DOHH2 (cell line): ENCODE results near the gene PRICKLE1.

Source experiments
- H3F3A ChIP-seq: fragments of 200-600 bp; sonication (generic), shearing (Covaris generic); 2 replicates; pipeline ENCODE4 v1.6.0; 2016; ENCODE audit warnings: antibody characterized with exemption, mild to moderate bottlenecking; ENCODE audit not compliant: control insufficient read depth, insufficient read depth
- H3K27ac ChIP-seq: fragments of 200-600 bp; sonication (generic); 2 replicates; pipeline ENCODE4 v1.5.1; 2014; ENCODE audit warnings: low read depth, mild to moderate bottlenecking, low read length, moderate library complexity
- H3K27me3 ChIP-seq: fragments of 200-600 bp; sonication (generic); 2 replicates; pipeline ENCODE4 v1.6.1; 2014; ENCODE audit warnings: mild to moderate bottlenecking, low read length, mixed read lengths; ENCODE audit not compliant: control insufficient read depth
- H3K36me3 ChIP-seq: fragments of 200-600 bp; sonication (generic); 2 replicates; pipeline ENCODE4 v1.6.1; 2014; ENCODE audit warnings: mild to moderate bottlenecking, low read length, moderate library complexity, mixed read lengths; ENCODE audit not compliant: control insufficient read depth
- H3K4me1 ChIP-seq: fragments of 200-600 bp; sonication (generic); 2 replicates; pipeline ENCODE4 v1.6.1; 2014; ENCODE audit warnings: mild to moderate bottlenecking, low read length, mixed read lengths; ENCODE audit not compliant: control insufficient read depth
- H3K4me2 ChIP-seq: fragments of 200-600 bp; sonication (generic); 2 replicates; pipeline ENCODE4 v1.6.0; 2014; ENCODE audit warnings: mild to moderate bottlenecking, low read length, moderate library complexity
- H3K4me3 ChIP-seq: fragments of 200-600 bp; sonication (generic); 2 replicates; pipeline ENCODE4 v1.5.1; 2014; ENCODE audit warnings: mild to moderate bottlenecking, low read length, mixed read lengths
- H3K79me2 ChIP-seq: fragments of 200-600 bp; sonication (generic); 2 replicates; pipeline ENCODE4 v1.6.1; 2014; ENCODE audit warnings: mild to moderate bottlenecking, low read length, mixed read lengths; ENCODE audit not compliant: control insufficient read depth
- H3K9me2 ChIP-seq: fragments of 200-600 bp; sonication (generic); replicated peaks from 2 replicates; pipeline ENCODE4 v1.6.1; 2014; ENCODE audit warnings: mild to moderate bottlenecking, low read length, mixed read lengths; ENCODE audit not compliant: control insufficient read depth
- H3K9me3 ChIP-seq: fragments of 200-600 bp; sonication (generic); 2 replicates; pipeline ENCODE4 v1.6.1; 2014; ENCODE audit warnings: antibody characterized with exemption, low read length, mixed read lengths; ENCODE audit not compliant: control insufficient read depth, insufficient read depth
- H4K20me1 ChIP-seq: fragments of 200-600 bp; sonication (generic); 2 replicates; pipeline ENCODE4 v1.6.0; 2014; ENCODE audit warnings: low read depth, mild to moderate bottlenecking, antibody characterized with exemption, low read length, moderate library complexity; ENCODE audit not compliant: control insufficient read depth, insufficient read depth
- EZH2phosphoT487 ChIP-seq: fragments of 200-600 bp; sonication (generic); IDR thresholded peaks from 2 replicates; pipeline ENCODE4 v1.6.1; 2017; ENCODE audit warnings: borderline replicate concordance, mild to moderate bottlenecking, antibody characterized with exemption, low read length, moderate library complexity, mixed read lengths
- TF ChIP-seq, protein P1 (sequence below): fragments of 200-600 bp; sonication (generic); IDR thresholded peaks from one replicate; pipeline ENCODE4 v1.5.1; 2014; ENCODE audit warnings: antibody characterized with exemption, mild to moderate bottlenecking, low read depth, low read length; ENCODE audit not compliant: poor library complexity, severe bottlenecking

The PRICKLE1 gene

DNA sequence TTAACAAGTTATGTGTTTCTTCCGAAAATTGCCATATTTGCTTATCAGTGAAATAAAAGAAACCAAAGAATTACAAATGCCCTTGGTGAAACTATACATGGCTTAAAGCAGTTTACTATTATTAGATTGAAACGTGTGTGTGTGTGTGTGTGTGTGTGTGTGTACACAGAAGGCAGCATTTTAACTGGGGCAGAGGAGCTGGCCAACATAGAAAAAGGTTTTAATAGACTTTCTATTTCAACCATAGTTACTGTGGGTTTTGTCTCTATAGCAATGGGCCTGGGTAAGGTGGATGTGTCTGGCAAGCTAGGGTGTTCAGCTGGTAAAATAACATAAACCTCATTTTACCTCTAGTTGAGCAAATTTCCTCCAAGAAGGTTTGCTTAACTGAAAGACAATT lies 6.5 kb downstream of the PRICKLE1 start:
- H3K27ac ChIP-seq: no peak overlapping the region
- no peak overlapping the region for H3K4me2 ChIP-seq
- no peak for TF ChIP-seq EZH2phosphoT487
- TF ChIP-seq, protein P1, sequence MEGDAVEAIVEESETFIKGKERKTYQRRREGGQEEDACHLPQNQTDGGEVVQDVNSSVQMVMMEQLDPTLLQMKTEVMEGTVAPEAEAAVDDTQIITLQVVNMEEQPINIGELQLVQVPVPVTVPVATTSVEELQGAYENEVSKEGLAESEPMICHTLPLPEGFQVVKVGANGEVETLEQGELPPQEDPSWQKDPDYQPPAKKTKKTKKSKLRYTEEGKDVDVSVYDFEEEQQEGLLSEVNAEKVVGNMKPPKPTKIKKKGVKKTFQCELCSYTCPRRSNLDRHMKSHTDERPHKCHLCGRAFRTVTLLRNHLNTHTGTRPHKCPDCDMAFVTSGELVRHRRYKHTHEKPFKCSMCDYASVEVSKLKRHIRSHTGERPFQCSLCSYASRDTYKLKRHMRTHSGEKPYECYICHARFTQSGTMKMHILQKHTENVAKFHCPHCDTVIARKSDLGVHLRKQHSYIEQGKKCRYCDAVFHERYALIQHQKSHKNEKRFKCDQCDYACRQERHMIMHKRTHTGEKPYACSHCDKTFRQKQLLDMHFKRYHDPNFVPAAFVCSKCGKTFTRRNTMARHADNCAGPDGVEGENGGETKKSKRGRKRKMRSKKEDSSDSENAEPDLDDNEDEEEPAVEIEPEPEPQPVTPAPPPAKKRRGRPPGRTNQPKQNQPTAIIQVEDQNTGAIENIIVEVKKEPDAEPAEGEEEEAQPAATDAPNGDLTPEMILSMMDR: no peak
- H3K4me3 ChIP-seq: no peak overlapping the region
- H3K4me1 ChIP-seq: no peaks in the 10 kb centered on the region
- H3K9me2 ChIP-seq: no peaks in the 10 kb centered on the region
- no peaks in the 10 kb centered on the region for H3K9me3 ChIP-seq
- H4K20me1 ChIP-seq: no peaks in the 10 kb centered on the region
- no peaks in the 10 kb centered on the region for H3F3A ChIP-seq
- no peaks in the 10 kb centered on the region for H3K79me2 ChIP-seq
- H3K27me3 ChIP-seq: peaks cover 33% of the 10 kb centered on the region
- H3K36me3 ChIP-seq: no peaks in the 10 kb centered on the region

DNA sequence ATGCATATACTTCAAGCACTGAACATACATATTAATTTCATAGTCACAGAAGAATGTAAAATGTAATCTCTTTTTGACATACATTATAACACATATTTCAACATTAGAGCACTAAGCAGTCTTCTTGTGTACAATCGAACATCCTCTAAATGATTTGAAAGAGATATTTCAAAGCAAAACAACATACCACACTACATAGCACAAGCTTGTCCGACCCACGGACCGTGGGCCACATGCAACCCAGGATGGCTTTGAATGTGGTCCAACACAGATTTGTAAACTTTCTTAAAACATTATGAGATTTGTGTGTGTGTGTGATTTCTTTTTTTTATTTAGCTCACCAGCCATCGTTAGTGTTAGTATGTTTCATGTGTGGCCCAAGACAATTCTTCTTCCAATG lies 7.0 kb downstream of the PRICKLE1 start:
- Histone ChIP-seq H3K4me3 (no peak overlapping the region), H3K27ac (no peak overlapping the region), H3F3A (no peaks in the 10 kb centered on the region), H3K79me2 (no peaks in the 10 kb centered on the region), H3K9me3 (no peaks in the 10 kb centered on the region), H3K27me3 (peaks cover 28% of the 10 kb centered on the region), H3K4me2 (no peak overlapping the region), H4K20me1 (no peaks in the 10 kb centered on the region), H3K36me3 (no peaks in the 10 kb centered on the region), H3K9me2 (no peaks in the 10 kb centered on the region), H3K4me1 (no peaks in the 10 kb centered on the region)
- no peak for TF ChIP-seq EZH2phosphoT487
- TF ChIP-seq, protein P1: no peak

DNA sequence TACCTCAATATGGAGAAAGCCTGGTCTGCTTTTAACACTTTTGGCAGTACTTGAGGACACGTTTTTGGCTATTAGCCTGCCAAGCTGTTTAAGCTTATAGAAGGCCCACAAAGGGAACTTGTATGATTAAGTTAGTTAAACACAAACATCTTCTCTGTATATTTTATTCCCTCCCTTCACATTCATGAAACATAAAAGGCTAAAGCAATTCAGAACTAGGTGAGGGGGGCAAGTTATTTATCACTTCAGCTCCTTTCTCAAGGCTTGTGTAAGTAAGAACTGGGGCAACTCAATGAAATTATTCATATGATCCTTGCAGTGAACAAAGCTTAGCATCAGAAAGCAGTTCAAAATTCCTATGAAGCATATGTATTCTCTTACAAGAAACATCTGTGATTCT lies 7.5 kb downstream of the PRICKLE1 start:
- Histone ChIP-seq H3K27me3 (peaks cover 24% of the 10 kb centered on the region), H3F3A (no peaks in the 10 kb centered on the region), H3K4me3 (no peak overlapping the region), H3K4me2 (no peak overlapping the region), H3K9me2 (no peaks in the 10 kb centered on the region), H3K4me1 (no peaks in the 10 kb centered on the region), H3K36me3 (no peaks in the 10 kb centered on the region), H4K20me1 (no peaks in the 10 kb centered on the region), H3K9me3 (no peaks in the 10 kb centered on the region), H3K27ac (no peak overlapping the region), H3K79me2 (no peaks in the 10 kb centered on the region)
- TF ChIP-seq EZH2phosphoT487: no peak

DNA sequence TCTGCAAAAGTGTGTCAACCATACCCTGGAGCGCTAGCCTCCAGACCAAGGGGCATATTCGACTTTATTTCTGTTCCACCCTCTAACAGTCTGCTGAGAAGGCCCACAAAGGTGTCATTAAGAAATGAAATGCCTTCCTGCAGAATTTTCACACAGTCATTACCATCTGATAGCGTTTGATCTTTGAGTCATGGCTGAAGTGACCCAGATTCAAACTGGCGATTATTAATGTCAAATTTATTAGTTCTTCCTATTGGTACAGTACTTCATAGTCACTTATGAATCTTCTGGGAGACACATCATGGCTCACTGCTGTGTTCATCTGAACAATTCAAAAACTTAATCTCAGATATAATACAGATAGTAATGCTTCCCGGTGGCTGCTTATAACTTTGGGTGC lies 13.2 kb downstream of the PRICKLE1 start:
- no peaks in the 10 kb centered on the region for H3K79me2 ChIP-seq
- H3K4me2 ChIP-seq: no peak overlapping the region
- H3K9me2 ChIP-seq: no peaks in the 10 kb centered on the region
- no peaks in the 10 kb centered on the region for H3K9me3 ChIP-seq
- H4K20me1 ChIP-seq: no peaks in the 10 kb centered on the region
- no peak overlapping the region for H3K4me3 ChIP-seq
- H3K36me3 ChIP-seq: no peaks in the 10 kb centered on the region
- TF ChIP-seq, protein P1: no peak
- no peak for TF ChIP-seq EZH2phosphoT487
- peaks cover 7% of the 10 kb centered on the region; the same call in 1 of the 2 replicates for H3K27me3 ChIP-seq
- no peaks in the 10 kb centered on the region for H3K4me1 ChIP-seq
- H3F3A ChIP-seq: no peaks in the 10 kb centered on the region
- no peak overlapping the region for H3K27ac ChIP-seq
